ENCODE measurements around the gene GALNT1.

DNA sequence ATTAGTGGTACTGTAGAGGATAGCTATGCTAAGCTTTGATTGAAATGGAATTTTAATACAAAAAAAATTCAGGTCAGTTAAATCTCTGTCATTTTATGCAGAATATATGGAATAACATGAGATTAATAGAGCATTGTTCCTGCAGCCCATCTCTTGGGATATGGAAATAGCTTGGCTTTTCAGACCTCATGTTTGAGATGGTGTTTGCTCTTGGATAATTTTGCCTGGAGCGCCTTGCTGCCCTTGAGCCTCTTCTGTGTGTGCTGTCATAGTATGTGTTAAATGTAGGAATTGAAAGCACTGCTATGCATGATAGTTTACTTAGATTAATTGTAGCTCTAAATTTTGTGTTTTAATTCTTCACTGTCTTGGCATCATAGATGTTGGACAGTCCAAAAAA lies 27.7 kb downstream of the GALNT1 start:
- TF ChIP-seq, protein P1, sequence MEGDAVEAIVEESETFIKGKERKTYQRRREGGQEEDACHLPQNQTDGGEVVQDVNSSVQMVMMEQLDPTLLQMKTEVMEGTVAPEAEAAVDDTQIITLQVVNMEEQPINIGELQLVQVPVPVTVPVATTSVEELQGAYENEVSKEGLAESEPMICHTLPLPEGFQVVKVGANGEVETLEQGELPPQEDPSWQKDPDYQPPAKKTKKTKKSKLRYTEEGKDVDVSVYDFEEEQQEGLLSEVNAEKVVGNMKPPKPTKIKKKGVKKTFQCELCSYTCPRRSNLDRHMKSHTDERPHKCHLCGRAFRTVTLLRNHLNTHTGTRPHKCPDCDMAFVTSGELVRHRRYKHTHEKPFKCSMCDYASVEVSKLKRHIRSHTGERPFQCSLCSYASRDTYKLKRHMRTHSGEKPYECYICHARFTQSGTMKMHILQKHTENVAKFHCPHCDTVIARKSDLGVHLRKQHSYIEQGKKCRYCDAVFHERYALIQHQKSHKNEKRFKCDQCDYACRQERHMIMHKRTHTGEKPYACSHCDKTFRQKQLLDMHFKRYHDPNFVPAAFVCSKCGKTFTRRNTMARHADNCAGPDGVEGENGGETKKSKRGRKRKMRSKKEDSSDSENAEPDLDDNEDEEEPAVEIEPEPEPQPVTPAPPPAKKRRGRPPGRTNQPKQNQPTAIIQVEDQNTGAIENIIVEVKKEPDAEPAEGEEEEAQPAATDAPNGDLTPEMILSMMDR (IDR thresholded peaks at IDR 0.05) = no peak
- no peak for TF ChIP-seq POLR2A (IDR thresholded peaks at IDR 0.05)
